HEK293 (cell line): ENCODE data around the gene SYPL2.

Experiments used
- CTCF ChIA-PET: fragments of 350-600 bp; formaldehyde crosslinking; extraction: SDS; loops from one replicate; lab custom pipeline; 2021; ENCODE audit warnings: antibody characterized with exemption; lab: Yijun Ruan, JAX
- POLR2A ChIA-PET: fragments of 300-600 bp; formaldehyde crosslinking; extraction: SDS; loops from one replicate; lab custom pipeline; 2020; ENCODE audit warnings: antibody characterized with exemption, inconsistent platforms; lab: Yijun Ruan, JAX
- H3K27ac ChIP-seq: fragments of 200-500 bp; sonication (Bioruptor generic); 2 replicates; pipeline ENCODE4 v1.5.1; 2014; ENCODE audit warnings: low read depth, low read length, control low read depth, inconsistent platforms; ENCODE audit errors: extremely low read depth
- H3K36me3 ChIP-seq, 2 experiments: fragments of 200-500 bp in 1 of 2; sonication (Bioruptor generic) in 1 of 2; 1 replicate in 1 of 2; 2 replicates in 1 of 2; pipeline ENCODE4 v1.5.1; 2014 to 2017; ENCODE audit warnings: inconsistent platforms in 2 of 2, low read length in 2 of 2; ENCODE audit not compliant: control insufficient read depth in 2 of 2, insufficient read depth in 1 of 2
- H3K4me1 ChIP-seq: fragments of 200-500 bp; sonication (Bioruptor generic); 2 replicates; pipeline ENCODE4 v1.5.1; 2014; ENCODE audit warnings: mild to moderate bottlenecking, low read length, inconsistent platforms; ENCODE audit not compliant: control insufficient read depth, insufficient read depth
- H3K4me3 ChIP-seq: 2 replicates; pipeline ENCODE4 v1.5.1; 2011; ENCODE audit warnings: low read depth, mild to moderate bottlenecking, control low read depth, low read length, moderate library complexity
- H3K9me3 ChIP-seq: fragments of 200-500 bp; sonication (Bioruptor generic); 2 replicates; pipeline ENCODE4 v1.5.1; 2014; ENCODE audit warnings: low read depth, low read length, inconsistent platforms; ENCODE audit not compliant: control insufficient read depth, insufficient read depth
- FEZF1 ChIP-seq: fragments of 450-650 bp; formaldehyde crosslinking; IDR thresholded peaks from 2 replicates; pipeline ENCODE4 v1.5.1; 2016; ENCODE audit warnings: missing biosample characterization, missing genetic modification characterization
- GLI4 ChIP-seq: fragments of 450-650 bp; formaldehyde crosslinking; IDR thresholded peaks from 2 replicates; pipeline ENCODE4 v1.5.1; 2016; ENCODE audit warnings: missing biosample characterization, missing genetic modification characterization
- GLIS2 ChIP-seq: fragments of 450-650 bp; formaldehyde crosslinking; IDR thresholded peaks from 2 replicates; pipeline ENCODE4 v1.5.1; 2016; ENCODE audit warnings: missing biosample characterization, missing genetic modification characterization
- HOXC10 ChIP-seq: sonication (generic); formaldehyde crosslinking; IDR thresholded peaks from 2 replicates; pipeline ENCODE4 v1.8.1; 2023; ENCODE audit warnings: mild to moderate bottlenecking, missing genetic modification reagents
- MEIS1 ChIP-seq: sonication (generic); formaldehyde crosslinking; IDR thresholded peaks from 2 replicates; pipeline ENCODE4 v1.8.1; 2022; ENCODE audit warnings: missing genetic modification reagents, mild to moderate bottlenecking, borderline replicate concordance
- YY2 ChIP-seq: fragments of 450-650 bp; formaldehyde crosslinking; IDR thresholded peaks from 2 replicates; pipeline ENCODE4 v1.5.1; 2016; ENCODE audit warnings: missing biosample characterization, missing genetic modification characterization
- ZFHX2 ChIP-seq: fragments of 450-650 bp; formaldehyde crosslinking; conservative IDR thresholded peaks from 2 replicates; pipeline ENCODE4 v1.5.1; 2016; ENCODE audit warnings: missing biosample characterization, missing genetic modification characterization
- ZNF132 ChIP-seq: fragments of 450-650 bp; formaldehyde crosslinking; IDR thresholded peaks from 2 replicates; pipeline ENCODE4 v1.5.1; 2017; ENCODE audit warnings: missing biosample characterization, missing genetic modification characterization, borderline replicate concordance
- ZNF2 ChIP-seq: fragments of 450-650 bp; formaldehyde crosslinking; IDR thresholded peaks from 2 replicates; pipeline ENCODE4 v1.5.1; 2016; ENCODE audit warnings: missing biosample characterization, missing genetic modification characterization
- ZNF221 ChIP-seq: fragments of 450-650 bp; formaldehyde crosslinking; IDR thresholded peaks from 2 replicates; pipeline ENCODE4 v1.5.1; 2017; ENCODE audit warnings: missing biosample characterization, missing genetic modification characterization, borderline replicate concordance
- ZNF324 ChIP-seq: fragments of 450-650 bp; formaldehyde crosslinking; IDR thresholded peaks from 2 replicates; pipeline ENCODE4 v1.5.1; 2016; ENCODE audit warnings: missing biosample characterization, missing genetic modification characterization
- ZNF335 ChIP-seq: fragments of 450-650 bp; formaldehyde crosslinking; conservative IDR thresholded peaks from 2 replicates; pipeline ENCODE4 v1.5.1; 2016; ENCODE audit warnings: missing biosample characterization, missing genetic modification characterization
- ZNF354C ChIP-seq: fragments of 450-650 bp; formaldehyde crosslinking; IDR thresholded peaks from 2 replicates; pipeline ENCODE4 v1.5.1; 2016; ENCODE audit warnings: missing biosample characterization, missing genetic modification characterization, low read depth, borderline replicate concordance
- ZNF596 ChIP-seq: fragments of 450-650 bp; IDR thresholded peaks from 2 replicates; pipeline ENCODE4 v1.5.0; 2018; ENCODE audit warnings: missing biosample characterization, mild to moderate bottlenecking, missing genetic modification characterization, moderate library complexity
- ZNF670 ChIP-seq: fragments of 450-650 bp; formaldehyde crosslinking; IDR thresholded peaks from 2 replicates; pipeline ENCODE4 v1.5.1; 2016; ENCODE audit warnings: missing biosample characterization, missing genetic modification characterization, low read depth
- ZNF677 ChIP-seq: fragments of 450-650 bp; IDR thresholded peaks from 2 replicates; pipeline ENCODE4 v1.5.0; 2018; ENCODE audit warnings: missing biosample characterization, mild to moderate bottlenecking, missing genetic modification characterization, moderate library complexity
- ZSCAN16 ChIP-seq: fragments of 450-650 bp; formaldehyde crosslinking; IDR thresholded peaks from 2 replicates; pipeline ENCODE4 v1.5.1; 2016; ENCODE audit warnings: missing biosample characterization, missing genetic modification characterization
- TF ChIP-seq, protein P1 (sequence below): fragments of 450-650 bp; formaldehyde crosslinking; IDR thresholded peaks from 2 replicates; pipeline ENCODE4 v1.5.0; 2017; ENCODE audit warnings: missing biosample characterization, missing genetic modification characterization, borderline replicate concordance

SYPL2 gene

DNA sequence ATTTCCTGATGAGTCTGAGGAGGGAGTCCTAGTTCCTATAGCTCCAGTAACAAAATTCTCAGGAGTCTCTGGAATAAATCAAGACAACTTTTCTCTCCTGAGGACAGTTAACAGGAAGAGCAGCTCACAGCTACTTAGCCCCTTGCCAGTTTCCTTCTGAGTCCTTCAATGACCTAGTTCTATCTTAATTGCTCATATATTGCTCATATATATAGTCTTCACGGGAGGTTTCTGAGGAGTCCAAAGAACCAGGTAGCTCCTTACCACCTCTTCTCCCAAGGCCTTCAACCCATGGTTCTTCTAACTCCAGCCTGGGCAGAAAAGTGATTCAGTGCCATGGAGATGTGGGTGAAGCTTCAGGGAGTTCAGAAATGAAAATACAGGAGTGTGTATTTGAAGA is 38.6 kb downstream of the SYPL2 start:
- Histone ChIP-seq H3K9me3 (no peaks in the 10 kb centered on the region), H3K4me1 (no peaks in the 10 kb centered on the region), H3K4me3 (no peak overlapping the region), H3K36me3 (peaks cover 0 to 19% of the 10 kb centered on the region in 2 experiments; a peak in 1 of 3 replicates), H3K27ac (no peak overlapping the region)
- ChIA-PET CTCF (interaction anchor here (1.2 to 36.3 kb wide), 5 partner anchors 10 to 480 kb away, joined by 3 to 1152 read pairs (median 5); partner anchors contain the start of genes AHCYL1, CYB561D1 and GPR61), POLR2A (no interaction called here)
- TF ChIP-seq, protein P1, sequence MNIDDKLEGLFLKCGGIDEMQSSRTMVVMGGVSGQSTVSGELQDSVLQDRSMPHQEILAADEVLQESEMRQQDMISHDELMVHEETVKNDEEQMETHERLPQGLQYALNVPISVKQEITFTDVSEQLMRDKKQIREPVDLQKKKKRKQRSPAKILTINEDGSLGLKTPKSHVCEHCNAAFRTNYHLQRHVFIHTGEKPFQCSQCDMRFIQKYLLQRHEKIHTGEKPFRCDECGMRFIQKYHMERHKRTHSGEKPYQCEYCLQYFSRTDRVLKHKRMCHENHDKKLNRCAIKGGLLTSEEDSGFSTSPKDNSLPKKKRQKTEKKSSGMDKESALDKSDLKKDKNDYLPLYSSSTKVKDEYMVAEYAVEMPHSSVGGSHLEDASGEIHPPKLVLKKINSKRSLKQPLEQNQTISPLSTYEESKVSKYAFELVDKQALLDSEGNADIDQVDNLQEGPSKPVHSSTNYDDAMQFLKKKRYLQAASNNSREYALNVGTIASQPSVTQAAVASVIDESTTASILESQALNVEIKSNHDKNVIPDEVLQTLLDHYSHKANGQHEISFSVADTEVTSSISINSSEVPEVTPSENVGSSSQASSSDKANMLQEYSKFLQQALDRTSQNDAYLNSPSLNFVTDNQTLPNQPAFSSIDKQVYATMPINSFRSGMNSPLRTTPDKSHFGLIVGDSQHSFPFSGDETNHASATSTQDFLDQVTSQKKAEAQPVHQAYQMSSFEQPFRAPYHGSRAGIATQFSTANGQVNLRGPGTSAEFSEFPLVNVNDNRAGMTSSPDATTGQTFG (tag by site-specific recombination), result no peak
- no peak for TF ChIP-seq GLI4 (tag by site-specific recombination)
- TF ChIP-seq MEIS1 (CRISPR knock-in tag), result no peak
- no peak for TF ChIP-seq YY2
- no peak for TF ChIP-seq ZNF677 (tag by site-specific recombination)
- no peak for TF ChIP-seq ZNF335 (tag by site-specific recombination)
- no peak for TF ChIP-seq HOXC10
- no peak for TF ChIP-seq ZNF132
- no peak for TF ChIP-seq FEZF1
- TF ChIP-seq ZNF324 (tag by site-specific recombination), result no peak
- TF ChIP-seq GLIS2 (tag by site-specific recombination), result no peak
- TF ChIP-seq ZNF670 (tag by site-specific recombination), result no peak

DNA sequence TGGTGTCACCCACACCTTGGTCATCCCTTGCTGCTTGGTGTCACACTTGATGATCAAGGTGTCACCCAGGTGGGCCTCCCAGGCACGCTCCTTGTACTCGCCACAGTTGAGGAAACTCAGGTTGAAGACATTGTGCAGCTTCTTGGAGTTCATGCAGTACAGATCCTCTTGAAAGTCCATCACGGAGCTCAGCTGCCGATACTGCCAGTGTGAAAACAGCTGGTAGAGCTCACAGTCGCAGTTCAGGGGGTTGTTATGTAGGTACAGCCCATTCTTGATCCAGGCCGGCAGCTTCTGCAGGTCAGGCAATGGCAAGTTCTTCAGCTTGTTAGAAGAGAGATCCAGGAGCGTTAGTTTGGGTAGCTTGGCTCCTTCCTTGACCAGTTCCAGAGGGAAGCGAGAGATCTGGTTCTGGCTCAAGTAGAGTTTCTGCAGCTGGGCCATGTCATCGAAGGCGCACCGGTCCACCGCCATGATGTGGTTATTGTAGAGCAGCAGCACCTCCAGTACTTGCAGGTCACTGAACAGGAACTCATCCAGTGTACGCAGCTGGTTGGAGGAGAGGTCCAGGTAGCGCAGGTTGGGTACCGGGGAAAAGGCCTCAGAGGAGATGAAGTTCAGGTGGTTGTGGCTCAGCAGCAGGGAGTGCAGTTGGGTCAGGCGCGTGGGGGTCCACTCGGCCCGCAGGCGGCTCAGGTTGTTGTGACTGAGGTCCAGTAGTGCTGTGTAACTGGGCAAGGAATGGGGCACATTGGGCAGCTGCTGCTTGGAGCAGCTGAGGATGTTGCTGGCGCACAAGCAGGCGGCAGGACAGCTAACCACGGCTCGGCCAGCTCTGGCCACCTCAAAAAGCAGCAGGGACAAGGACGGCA is 41.9 kb downstream of the SYPL2 start:
- no peaks in the 10 kb centered on the region for H3K9me3 ChIP-seq
- TF ChIP-seq ZNF596 (tag by site-specific recombination) (no peak), ZNF2 (tag by site-specific recombination) (no peak), ZSCAN16 (no peak), ZNF354C (tag by site-specific recombination) (no peak)
- H3K27ac ChIP-seq, result no peak overlapping the region
- H3K4me1 ChIP-seq, result no peaks in the 10 kb centered on the region
- H3K36me3 ChIP-seq, result no peaks in the 10 kb centered on the region
- CTCF ChIA-PET, result interaction anchor here (0.5 to 36.3 kb wide), 3 partner anchors 14 to 679 kb away, joined by 3 to 1152 read pairs (median 303); partner anchors contain the start of genes CYB561D1 and GPR61
- H3K4me3 ChIP-seq, result no peak overlapping the region
- POLR2A ChIA-PET, result no interaction called here

DNA sequence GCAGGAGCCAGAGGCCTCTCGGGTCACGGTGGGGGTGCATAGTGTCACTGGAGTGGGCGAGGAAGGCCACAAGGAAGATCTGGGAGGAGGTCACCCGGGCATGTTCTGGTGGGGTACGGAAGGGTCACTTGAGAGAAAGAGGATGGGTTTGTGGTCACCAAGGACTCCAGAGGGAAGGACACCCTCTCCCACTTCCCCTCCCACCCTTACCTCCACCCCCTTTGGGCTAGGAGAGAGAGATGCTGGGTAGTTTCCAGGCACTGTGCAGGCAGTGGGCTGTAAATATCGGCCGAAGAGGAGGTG is 42.5 kb downstream of the SYPL2 start:
- CTCF ChIA-PET, result interaction anchor here (18.0 to 36.3 kb wide), 2 partner anchors 14 to 24 kb away, joined by 303 to 1152 read pairs; partner anchors contain the start of genes CYB561D1 and GPR61
- H3K9me3 ChIP-seq, result no peaks in the 10 kb centered on the region
- POLR2A ChIA-PET, result interaction anchor here (1.4 kb wide), 1 partner anchor 11 kb away, joined by 5 read pairs; no protein-coding TSS in a partner anchor
- H3K27ac ChIP-seq, result no peak overlapping the region
- no peaks in the 10 kb centered on the region for H3K36me3 ChIP-seq
- TF ChIP-seq ZNF221 (tag by site-specific recombination) (no peak), ZFHX2 (tag by site-specific recombination) (0 out of 2 replicates have a peak, but pooled peaks have one; percentile 8)
- H3K4me3 ChIP-seq, result no peak overlapping the region
- H3K4me1 ChIP-seq, result no peaks in the 10 kb centered on the region
